Loucy (cell line): ENCODE data around the gene FLVCR1.

Experiments
- H2AFZ ChIP-seq: fragments of 200-600 bp; sonication (generic); 2 replicates; pipeline ENCODE4 v1.6.0; 2016; ENCODE audit warnings: antibody characterized with exemption, mild to moderate bottlenecking, low read length, moderate library complexity
- H3F3A ChIP-seq: fragments of 200-600 bp; 2 replicates; pipeline ENCODE4 v1.6.0; 2016; ENCODE audit warnings: antibody characterized with exemption, low read depth, mild to moderate bottlenecking
- H3K27me3 ChIP-seq: fragments of 200-600 bp; sonication (generic); 2 replicates; pipeline ENCODE4 v1.6.1; 2014; ENCODE audit warnings: low read length, mild to moderate bottlenecking; ENCODE audit not compliant: insufficient read depth, poor library complexity, severe bottlenecking
- H3K36me3 ChIP-seq: fragments of 200-600 bp; sonication (generic); 2 replicates; pipeline ENCODE4 v1.6.1; 2016; ENCODE audit warnings: low read length; ENCODE audit not compliant: insufficient read depth
- H3K4me1 ChIP-seq: fragments of 200-600 bp; sonication (generic); 2 replicates; pipeline ENCODE4 v1.5.1; 2014; ENCODE audit warnings: low read length, mild to moderate bottlenecking; ENCODE audit not compliant: insufficient read depth, poor library complexity, severe bottlenecking
- H3K4me2 ChIP-seq: fragments of 200-600 bp; sonication (generic); 2 replicates; pipeline ENCODE4 v1.6.0; 2014; ENCODE audit warnings: antibody characterized with exemption, low read length, low read depth, mild to moderate bottlenecking; ENCODE audit not compliant: poor library complexity, severe bottlenecking
- H3K4me3 ChIP-seq: fragments of 200-600 bp; sonication (generic); 2 replicates; pipeline ENCODE4 v1.5.1; 2014; ENCODE audit warnings: low read length, mild to moderate bottlenecking, mixed read lengths; ENCODE audit not compliant: poor library complexity, severe bottlenecking
- H3K79me2 ChIP-seq: fragments of 200-600 bp; sonication (generic); 2 replicates; pipeline ENCODE4 v1.6.1; 2014; ENCODE audit warnings: low read length; ENCODE audit not compliant: insufficient read depth
- H3K9ac ChIP-seq: fragments of 200-600 bp; sonication (generic); 2 replicates; pipeline ENCODE4 v1.6.0; 2014; ENCODE audit warnings: mild to moderate bottlenecking, low read depth, low read length, moderate library complexity; ENCODE audit not compliant: poor library complexity, severe bottlenecking
- H3K9me2 ChIP-seq: fragments of 200-600 bp; sonication (generic); replicated peaks from 2 replicates; pipeline ENCODE4 v1.6.1; 2016; ENCODE audit warnings: low read depth, low read length, mixed read lengths
- H3K9me3 ChIP-seq: fragments of 200-600 bp; sonication (generic); 2 replicates; pipeline ENCODE4 v1.6.1; 2014; ENCODE audit warnings: mild to moderate bottlenecking, antibody characterized with exemption, low read length, low read depth; ENCODE audit not compliant: insufficient read depth
- H4K20me1 ChIP-seq: fragments of 200-600 bp; sonication (generic); 2 replicates; pipeline ENCODE4 v1.6.0; 2014; ENCODE audit warnings: antibody characterized with exemption, low read length, mild to moderate bottlenecking; ENCODE audit not compliant: insufficient read depth, poor library complexity, severe bottlenecking
- EZH2phosphoT487 ChIP-seq: fragments of 200-600 bp; IDR thresholded peaks from 2 replicates; pipeline ENCODE4 v1.6.1; 2018; ENCODE audit warnings: antibody characterized with exemption, mild to moderate bottlenecking, moderate library complexity, borderline replicate concordance
- TF ChIP-seq, protein P1 (sequence below): fragments of 200-600 bp; sonication (generic); conservative IDR thresholded peaks from 2 replicates; pipeline ENCODE4 v1.5.1; 2014; ENCODE audit warnings: mild to moderate bottlenecking, antibody characterized with exemption, low read length

The FLVCR1 gene

DNA sequence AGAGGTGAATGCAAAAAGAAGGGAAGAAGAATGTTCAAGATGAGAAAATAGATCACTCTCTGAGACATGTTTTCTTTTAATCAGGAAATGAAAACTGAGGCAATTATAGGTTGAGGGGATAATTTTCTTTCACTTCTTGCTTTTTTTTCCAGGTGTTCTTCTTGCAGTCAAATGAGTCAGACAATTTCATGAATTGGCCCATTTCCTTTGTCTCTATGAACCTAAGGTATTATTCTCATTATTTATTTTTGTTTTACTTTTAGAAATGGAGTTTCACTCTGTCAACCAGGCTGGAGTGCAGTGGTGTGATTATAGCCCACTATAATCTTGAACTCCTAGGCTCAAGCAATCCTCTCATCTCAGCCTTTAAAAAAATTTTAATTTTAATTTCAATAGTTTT is 88.8 kb downstream of the FLVCR1 start:
- TF ChIP-seq, protein P1, sequence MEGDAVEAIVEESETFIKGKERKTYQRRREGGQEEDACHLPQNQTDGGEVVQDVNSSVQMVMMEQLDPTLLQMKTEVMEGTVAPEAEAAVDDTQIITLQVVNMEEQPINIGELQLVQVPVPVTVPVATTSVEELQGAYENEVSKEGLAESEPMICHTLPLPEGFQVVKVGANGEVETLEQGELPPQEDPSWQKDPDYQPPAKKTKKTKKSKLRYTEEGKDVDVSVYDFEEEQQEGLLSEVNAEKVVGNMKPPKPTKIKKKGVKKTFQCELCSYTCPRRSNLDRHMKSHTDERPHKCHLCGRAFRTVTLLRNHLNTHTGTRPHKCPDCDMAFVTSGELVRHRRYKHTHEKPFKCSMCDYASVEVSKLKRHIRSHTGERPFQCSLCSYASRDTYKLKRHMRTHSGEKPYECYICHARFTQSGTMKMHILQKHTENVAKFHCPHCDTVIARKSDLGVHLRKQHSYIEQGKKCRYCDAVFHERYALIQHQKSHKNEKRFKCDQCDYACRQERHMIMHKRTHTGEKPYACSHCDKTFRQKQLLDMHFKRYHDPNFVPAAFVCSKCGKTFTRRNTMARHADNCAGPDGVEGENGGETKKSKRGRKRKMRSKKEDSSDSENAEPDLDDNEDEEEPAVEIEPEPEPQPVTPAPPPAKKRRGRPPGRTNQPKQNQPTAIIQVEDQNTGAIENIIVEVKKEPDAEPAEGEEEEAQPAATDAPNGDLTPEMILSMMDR, result no peak
- TF ChIP-seq EZH2phosphoT487, result no peak
- no peaks in the 10 kb centered on the region for H3K9me2 ChIP-seq
- H3K9ac ChIP-seq, result no peak overlapping the region
- no peaks in the 10 kb centered on the region for H4K20me1 ChIP-seq
- H3K9me3 ChIP-seq, result no peaks in the 10 kb centered on the region
- H3K27me3 ChIP-seq, result no peaks in the 10 kb centered on the region
- H3K79me2 ChIP-seq, result peaks cover 7% of the 10 kb centered on the region; the same call in 1 of the 2 replicates
- peaks cover 15% of the 10 kb centered on the region for H3K4me1 ChIP-seq
- no peak overlapping the region for H3K4me3 ChIP-seq
- H3K4me2 ChIP-seq, result no peak overlapping the region
- no peaks in the 10 kb centered on the region for H3F3A ChIP-seq
- no peak overlapping the region for H2AFZ ChIP-seq
- no peaks in the 10 kb centered on the region for H3K36me3 ChIP-seq
